GM19467 (cell line): Measurements from ENCODE around the gene KCNK4.

ENCODE experiments used
- ATAC-seq: cut with Tn5 transposase; IDR thresholded peaks from one replicate; pipeline ENCODE4 v1.9.1; 2021; ENCODE audit warnings: mild to moderate bottlenecking, moderate library complexity; ENCODE audit not compliant: unreplicated experiment

KCNK4 gene

DNA sequence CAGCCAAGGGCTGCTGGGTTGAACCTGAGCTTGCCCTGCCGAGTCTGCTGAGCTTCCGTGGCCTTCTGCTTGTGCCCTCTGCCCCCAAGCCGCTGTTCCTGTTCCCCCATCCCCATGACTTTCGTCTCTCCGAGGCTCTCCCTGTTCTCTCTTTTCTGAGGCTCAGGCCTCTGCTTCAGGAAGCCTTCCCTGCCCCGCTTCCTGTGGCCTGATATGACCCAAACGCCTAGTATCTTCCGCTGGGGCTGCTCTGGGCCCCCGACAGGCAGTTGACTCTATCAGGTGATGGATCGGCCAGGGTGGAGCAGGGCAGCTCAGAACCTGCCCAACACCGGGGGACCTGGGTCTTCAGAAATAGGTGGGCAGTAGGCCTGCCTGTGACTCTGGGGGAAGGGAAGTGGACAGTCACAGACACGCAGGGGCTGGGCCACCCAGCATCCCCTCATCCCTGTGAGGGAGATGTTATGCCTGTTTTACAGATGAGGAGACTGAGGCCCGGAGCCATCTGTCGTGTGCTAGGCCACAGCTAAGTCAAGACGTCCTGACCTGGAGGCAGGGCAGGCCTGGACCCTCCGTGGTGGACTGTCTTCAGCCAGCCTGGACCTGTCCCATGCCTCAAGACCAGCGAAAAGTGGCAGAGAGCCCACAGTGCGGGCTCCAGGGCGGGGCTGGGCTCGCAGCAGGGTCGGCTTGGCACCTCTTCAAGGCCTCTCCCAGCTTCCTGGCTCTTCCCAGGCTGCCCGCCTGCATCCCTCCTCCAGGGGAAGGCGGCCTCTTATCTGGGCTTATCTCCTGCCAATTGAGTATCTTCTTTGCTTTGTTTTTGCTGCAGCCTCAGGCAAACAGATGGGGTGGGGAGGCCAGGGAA, 22.8 kb upstream of the KCNK4 start:
- ATAC-seq = no peak

DNA sequence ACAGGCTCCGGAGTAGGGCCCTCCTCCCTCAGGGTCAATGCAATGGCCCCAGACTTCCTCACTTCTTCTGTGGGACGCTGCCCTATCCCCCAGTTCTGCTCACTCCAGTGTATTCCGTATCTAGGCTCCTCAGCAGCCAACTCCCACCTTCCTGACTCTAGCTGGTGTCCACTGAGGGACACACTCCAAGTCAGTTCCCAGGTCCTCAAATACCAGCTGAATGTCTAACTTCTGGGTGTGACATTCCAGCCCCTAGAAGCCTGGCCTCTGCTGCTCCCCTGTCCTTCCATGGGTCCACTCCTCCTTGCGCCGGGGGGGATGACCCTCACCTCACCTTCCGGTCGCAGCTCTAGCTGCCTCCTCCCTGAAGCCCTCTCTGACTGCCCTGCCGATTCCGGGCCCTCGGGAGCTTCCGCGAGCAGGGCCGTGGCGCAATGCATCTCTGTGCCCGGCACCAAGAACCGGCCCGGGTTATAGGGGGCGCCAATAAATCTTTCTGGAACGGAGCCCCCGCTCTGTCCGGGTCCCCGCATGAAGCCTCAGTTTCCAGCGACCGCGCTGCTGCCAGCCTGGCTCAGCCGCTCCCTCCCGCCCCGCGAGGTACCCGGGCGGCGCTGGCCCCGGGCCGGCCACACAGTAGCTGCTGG, 22.1 kb upstream of the KCNK4 start:
- ATAC-seq = peak; percentile 21

DNA sequence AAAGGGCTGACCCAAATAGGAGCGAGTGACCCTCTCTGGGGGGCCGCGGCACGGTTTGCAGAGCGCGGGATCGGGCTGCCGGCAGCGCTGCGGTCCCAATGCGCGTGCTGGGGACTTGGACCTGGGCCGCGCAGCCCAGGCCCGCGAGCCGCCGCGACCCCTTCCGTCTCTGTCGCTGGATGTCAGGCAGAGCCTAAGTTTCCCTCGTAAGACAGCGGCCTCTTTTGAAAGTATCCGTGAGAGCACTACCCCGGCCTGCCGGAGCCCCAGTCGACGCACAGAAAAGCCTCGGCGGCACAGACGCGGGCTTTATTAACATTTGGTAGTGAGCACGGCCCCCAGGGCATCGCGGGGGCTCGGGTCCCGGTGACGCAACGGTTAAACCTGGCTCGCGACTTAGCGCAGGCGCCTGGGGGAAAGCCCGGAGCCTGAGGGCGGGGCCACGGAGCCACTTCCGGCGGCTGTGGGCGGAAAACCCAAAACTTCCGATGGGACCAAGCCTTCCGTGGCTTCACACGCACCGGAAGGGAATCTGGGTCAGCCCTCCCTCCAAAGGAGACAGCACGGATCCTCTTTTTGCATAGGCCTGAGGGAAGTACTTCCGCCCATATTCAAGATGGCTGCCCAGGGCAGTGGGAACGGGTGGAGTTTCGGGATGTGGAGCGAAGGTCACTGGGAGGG, 21.4 kb upstream of the KCNK4 start:
- peak; percentile 60 for ATAC-seq

GRCh38 chr11:64275031-64275800, 15.9 kb upstream of the KCNK4 start:
- no peak for ATAC-seq

GRCh38 chr11:64275841-64276240, 15.3 kb upstream of the KCNK4 start:
- no peak for ATAC-seq

DNA sequence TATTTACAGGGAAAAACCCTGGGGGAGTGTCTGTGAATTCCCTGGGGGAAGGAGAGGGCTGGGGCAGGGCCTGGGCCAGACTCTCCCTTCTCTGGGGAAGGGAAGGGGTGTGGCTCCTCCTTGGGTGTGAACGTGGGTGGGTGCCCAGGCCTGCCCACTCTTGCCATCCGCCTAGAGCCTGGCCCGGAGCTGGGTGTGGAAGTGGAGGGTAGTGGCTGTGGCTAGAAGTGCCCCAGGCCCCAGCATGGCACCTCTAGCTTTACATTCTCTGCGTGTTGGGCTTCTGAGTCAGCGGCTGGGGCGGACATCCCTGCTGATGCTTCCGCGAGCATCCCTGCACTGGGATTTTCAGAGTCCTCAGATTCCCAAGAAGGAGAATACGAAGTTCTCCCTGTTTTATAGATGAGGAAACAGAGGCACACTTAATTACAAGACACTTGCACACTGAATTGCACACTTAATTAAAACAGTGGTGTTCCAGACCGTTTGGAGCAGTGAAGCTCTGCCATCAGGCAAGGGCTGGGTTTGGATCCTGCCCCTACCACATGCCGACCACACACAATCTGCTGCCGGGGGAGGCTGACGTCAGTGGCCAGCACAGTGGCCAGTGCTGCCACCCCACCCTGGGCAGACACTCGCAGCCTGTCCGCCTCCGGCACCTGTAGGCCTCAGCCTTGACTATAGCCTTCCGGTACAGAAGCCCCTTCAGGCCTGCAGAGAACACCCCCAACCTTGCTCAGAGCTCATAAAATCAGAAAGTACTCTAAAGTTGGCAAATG, 14.3 kb upstream of the KCNK4 start:
- ATAC-seq = no peak

- ATAC-seq = no peak
Observed at GRCh38 chr11:64278576-64279190, 12.4 kb upstream of the KCNK4 start.

GRCh38 chr11:64281957-64282770, 8.9 kb upstream of the KCNK4 start:
- no peak for ATAC-seq

DNA sequence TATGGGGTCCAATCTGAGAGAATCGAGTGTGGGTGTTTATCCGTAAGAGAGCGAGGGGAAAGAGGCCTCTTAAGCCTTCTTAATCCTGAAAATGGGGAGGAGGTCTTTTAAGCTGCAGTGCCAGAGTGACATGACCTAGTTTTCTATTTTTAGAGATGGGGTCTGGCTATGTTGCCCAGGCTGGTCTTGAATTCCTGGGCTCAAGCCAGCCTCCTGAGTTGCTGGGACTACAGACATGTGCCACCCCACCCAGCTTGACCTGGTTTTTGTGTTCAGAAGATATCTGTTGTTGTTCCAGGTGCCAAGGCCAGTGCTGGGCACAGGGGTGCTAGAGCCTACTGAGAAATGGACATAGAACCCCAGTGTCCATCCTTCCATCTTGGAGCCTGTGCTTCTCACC, 8.0 kb upstream of the KCNK4 start:
- ATAC-seq = no peak

DNA sequence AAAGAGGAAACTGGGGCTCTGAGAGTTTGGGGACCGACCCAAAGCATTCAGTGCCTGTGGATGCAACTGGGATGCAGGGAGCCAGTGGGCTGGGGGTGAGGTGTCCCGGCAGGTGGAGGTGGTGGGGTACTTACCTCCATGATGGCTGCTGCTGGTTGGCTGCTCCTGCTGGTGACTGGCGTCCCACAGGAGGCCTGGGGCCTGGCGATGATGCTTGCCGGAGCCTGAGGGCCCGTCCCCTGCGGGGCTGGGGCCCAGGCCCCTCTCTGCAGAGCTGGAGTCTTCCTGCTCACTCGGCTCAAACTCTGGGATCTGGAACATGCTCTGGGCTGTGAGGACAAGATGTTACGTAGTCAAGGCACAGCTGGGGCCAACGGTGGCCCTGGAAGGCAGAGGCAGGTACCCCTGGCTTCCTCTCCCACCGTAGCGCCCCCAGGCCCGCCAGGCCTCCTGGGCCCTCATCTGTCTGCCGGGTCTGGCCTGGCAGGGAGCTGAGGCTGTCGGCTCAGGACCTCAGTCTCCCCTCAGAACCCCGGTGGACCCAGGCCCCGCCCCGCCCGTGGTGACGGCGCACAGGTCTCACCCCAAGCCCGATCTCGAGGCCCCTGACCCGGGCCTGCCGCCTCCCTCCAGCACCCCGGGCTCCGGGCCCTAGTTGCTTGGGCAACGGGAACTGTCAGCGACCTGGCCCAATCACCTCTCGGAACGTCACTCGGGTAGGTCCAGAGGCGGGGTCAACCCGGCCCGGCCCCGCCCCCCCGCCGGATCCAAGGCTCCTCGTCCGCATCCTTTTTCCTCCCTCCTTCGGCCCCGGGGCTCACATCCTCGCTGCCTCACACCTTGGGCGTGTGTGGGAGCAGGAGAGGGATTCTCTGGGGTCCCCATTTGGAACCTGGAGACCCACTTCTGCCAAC, 6.8 kb upstream of the KCNK4 start, which contains the start of gene BAD:
BAD (minus strand) TSS at position 618 of the 914 bp plus-strand sequence; CDS start at position 321, 297 bp downstream.
- ATAC-seq = peak; percentile 61

DNA sequence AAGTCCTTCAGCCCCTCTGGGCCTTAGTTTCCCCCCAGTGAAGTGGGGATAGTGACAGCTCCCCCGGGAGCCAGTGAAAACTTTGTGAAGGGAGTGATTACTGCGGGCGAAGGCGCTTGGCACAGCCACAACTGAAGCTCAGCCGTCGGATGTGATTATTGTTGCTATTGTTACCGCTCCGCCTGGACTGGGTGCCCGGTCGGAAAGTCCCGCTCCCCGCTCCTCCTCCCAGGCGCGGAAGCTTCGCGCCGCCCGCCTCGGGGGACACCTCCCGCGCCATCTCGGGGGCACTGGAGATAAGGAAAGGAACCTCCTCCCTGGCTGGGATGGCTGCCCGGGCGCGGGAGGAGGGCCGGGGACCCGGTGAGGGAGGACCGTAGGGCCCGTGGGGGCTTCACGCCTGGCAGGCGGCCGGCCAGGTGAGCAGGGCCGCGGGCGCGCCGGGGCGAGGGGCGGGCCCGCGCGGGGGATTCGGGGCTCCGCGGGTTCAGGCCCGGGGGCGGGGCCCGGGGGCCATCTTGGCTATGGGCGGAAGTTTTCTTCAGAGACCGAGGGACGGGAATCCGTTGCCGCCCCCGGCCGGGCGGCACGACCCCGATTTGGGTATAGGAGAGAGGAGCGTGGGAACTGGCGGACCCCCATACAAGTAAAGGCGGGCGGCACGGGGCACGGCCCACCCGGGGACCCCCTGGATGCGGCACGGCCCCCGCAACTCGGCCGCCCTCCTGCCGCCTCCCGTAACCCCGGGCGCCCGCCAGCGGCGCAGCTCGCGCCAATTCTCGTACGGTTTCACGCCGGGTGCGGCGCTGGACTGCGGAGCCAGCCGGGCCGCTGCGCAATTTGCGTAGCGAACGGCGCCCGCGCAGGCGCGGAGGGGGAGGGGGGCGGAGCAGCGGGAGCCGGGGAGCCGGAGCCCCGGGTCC, 5.9 kb upstream of the KCNK4 start, which contains the start of gene GPR137:
GPR137 (plus strand) TSS at position 887 of the 923 bp plus-strand sequence. CDS start 677 bp downstream, outside the sequence.
- peak; percentile 47 for ATAC-seq

GRCh38 chr11:64285885-64286800, 5.0 kb upstream of the KCNK4 start:
- ATAC-seq = no peak

GRCh38 chr11:64286801-64287159, 4.3 kb upstream of the KCNK4 start:
- no peak for ATAC-seq

DNA sequence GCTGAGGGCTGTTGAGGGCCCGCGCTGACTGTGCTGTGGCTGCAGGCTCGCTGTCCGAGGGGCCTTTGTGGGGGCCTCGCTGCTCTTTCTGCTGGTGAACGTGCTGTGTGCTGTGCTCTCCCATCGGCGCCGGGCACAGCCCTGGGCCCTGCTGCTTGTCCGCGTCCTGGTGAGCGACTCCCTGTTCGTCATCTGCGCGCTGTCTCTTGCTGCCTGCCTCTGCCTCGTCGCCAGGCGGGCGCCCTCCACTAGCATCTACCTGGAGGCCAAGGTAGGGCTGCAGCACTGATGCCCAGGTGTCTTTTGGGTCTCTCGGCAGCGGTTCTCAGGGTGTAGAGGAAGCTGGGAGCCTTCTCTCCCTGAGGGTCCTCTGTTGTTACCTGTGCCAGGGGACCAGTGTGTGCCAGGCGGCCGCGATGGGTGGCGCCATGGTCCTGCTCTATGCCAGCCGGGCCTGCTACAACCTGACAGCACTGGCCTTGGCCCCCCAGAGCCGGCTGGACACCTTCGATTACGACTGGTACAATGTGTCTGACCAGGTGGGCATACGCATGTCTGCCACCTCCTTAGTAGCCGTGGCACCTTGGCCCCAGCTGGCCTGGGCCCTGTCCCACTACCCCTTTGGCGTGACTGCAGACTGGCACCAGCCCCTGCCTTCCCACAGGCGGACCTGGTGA, 3.3 kb upstream of the KCNK4 start:
- ATAC-seq = no peak

DNA sequence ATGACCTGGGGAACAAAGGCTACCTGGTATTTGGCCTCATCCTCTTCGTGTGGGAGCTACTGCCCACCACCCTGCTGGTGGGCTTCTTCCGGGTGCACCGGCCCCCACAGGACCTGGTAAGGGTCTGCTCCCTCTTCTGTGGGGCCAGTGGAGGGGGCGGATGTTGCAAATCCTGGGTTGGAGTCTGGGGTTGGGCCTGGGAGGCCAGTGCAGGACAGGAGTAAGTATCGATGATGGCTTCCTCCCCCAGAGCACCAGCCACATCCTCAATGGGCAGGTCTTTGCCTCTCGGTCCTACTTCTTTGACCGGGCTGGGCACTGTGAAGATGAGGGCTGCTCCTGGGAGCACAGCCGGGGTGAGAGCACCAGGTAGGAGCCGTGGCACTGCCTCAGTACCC, 2.8 kb upstream of the KCNK4 start:
- ATAC-seq = no peak
